ENCODE results near the gene FTSJ3. TPM values are rescaled to one million over a fixed set of nuclear protein-coding genes. Genes with fewer than 3 reads are reported as not detected.
"Not testable (repeated sequence)": the region's sequence is repeated elsewhere in the genome, so short reads cannot be mapped to it uniquely, and the experiment has no call there.

Gene FTSJ3, protein sequence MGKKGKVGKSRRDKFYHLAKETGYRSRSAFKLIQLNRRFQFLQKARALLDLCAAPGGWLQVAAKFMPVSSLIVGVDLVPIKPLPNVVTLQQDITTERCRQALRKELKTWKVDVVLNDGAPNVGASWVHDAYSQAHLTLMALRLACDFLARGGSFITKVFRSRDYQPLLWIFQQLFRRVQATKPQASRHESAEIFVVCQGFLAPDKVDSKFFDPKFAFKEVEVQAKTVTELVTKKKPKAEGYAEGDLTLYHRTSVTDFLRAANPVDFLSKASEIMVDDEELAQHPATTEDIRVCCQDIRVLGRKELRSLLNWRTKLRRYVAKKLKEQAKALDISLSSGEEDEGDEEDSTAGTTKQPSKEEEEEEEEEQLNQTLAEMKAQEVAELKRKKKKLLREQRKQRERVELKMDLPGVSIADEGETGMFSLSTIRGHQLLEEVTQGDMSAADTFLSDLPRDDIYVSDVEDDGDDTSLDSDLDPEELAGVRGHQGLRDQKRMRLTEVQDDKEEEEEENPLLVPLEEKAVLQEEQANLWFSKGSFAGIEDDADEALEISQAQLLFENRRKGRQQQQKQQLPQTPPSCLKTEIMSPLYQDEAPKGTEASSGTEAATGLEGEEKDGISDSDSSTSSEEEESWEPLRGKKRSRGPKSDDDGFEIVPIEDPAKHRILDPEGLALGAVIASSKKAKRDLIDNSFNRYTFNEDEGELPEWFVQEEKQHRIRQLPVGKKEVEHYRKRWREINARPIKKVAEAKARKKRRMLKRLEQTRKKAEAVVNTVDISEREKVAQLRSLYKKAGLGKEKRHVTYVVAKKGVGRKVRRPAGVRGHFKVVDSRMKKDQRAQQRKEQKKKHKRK
- 10 to 100 TPM; 48.7 to 81.2 (median 70.0) TPM for polyA plus RNA-seq (ENCODE audit: insufficient read depth in 1 of 5, insufficient read length in 5 of 5, low replicate concordance in 1 of 5)
- long read RNA-seq, donor 1, transcript FTSJ3-201 (21 exons, 3,559 nt): major isoform, 5 of 296 reads
- long read RNA-seq, donor 1, partial matches to known transcripts: 199 of 296 reads
- long read RNA-seq, donor 1, other reads (novel, unspliced or antisense): 91 of 296 reads
- long read RNA-seq, donor 2, partial matches to known transcripts: 90 of 133 reads
- long read RNA-seq, donor 2, other reads (novel, unspliced or antisense): 39 of 133 reads
- long read RNA-seq, donor 3, partial matches to known transcripts: 30 of 34 reads
- long read RNA-seq, donor 3, other reads (novel, unspliced or antisense): 0 of 34 reads
- long read RNA-seq, donor 4, partial matches to known transcripts: 97 of 135 reads
- long read RNA-seq, donor 4, other reads (novel, unspliced or antisense): 35 of 135 reads
- long read RNA-seq, donor 5, partial matches to known transcripts: 42 of 45 reads
- long read RNA-seq, donor 5, other reads (novel, unspliced or antisense): 0 of 45 reads
- long read RNA-seq, donor 6, partial matches to known transcripts: 39 of 44 reads
- long read RNA-seq, donor 6, other reads (novel, unspliced or antisense): 0 of 44 reads
- long read RNA-seq, donor 7, partial matches to known transcripts: 75 of 79 reads
- long read RNA-seq, donor 7, other reads (novel, unspliced or antisense): 0 of 79 reads
- long read RNA-seq, donor 8, partial matches to known transcripts: 8 of 9 reads
- long read RNA-seq, donor 8, other reads (novel, unspliced or antisense): 0 of 9 reads

DNA sequence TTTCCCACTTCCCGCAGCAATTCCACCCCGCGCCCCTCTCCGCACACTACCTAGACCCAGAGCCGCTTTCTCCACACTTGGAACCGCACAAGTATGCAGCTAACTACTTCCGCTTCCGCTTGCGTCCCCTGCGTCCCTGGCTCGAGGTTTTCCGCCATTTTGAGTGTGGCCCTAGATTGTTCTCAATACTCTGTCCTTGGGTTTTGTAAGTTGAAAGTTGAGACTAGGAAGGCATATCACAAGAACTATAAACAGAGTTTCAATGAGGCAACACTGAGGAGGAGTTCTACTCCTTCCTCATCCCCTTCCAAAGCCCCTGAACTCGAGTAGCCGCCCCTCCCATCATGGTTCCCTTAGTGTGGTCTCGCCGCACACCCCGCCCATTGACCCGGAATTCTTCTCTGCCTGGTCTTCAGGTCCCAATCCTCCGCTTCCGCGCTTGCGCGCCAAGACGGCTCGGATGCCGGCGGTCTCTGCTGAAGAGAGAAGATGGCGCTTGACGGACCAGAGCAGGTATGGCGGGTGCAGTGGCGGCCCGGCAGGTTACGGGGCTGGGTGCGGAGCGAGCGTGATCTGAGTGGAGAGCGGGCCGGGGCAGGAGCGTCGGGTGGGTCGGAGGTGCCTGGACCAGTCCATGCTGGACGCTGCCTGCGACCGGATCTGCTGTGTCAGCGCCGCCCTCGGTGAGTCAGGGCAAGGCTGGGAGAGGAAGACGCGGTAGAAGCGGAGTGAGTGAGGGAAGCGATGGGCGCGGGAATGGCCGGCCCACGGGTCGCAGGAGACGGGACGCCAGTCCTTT lies at the start of gene FTSJ3, which contains the start of gene PSMC5:
FTSJ3 (minus strand) TSS at position 662 of the 799 bp plus-strand sequence. CDS start 761 bp downstream, outside the sequence.
PSMC5 (plus strand) TSS at position 430 of the 799 bp plus-strand sequence; CDS start at position 490, 60 bp downstream.
- peak; percentile 95 to 97 for DNase-seq

DNA sequence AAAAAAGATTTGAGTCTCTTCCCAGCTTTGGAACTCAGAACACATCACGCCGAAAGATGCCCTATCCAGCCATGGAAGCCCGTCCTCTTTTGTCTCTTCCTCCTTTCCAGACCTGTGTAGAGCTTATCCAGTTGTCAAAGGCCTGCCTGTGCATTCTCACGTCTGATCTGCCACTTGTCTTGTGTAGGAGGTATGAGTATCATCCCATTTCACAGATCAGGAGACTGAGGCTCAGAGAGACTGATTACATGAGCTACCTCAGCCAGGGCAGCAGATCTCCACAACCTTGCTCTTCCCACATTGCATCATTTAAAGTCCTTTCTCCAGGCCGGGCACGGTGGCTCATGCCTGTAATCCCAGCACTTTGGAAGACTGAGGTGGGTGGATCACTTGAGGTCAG lies 47.2 kb upstream of the FTSJ3 start:
- not testable (repeated sequence) for DNase-seq

DNA sequence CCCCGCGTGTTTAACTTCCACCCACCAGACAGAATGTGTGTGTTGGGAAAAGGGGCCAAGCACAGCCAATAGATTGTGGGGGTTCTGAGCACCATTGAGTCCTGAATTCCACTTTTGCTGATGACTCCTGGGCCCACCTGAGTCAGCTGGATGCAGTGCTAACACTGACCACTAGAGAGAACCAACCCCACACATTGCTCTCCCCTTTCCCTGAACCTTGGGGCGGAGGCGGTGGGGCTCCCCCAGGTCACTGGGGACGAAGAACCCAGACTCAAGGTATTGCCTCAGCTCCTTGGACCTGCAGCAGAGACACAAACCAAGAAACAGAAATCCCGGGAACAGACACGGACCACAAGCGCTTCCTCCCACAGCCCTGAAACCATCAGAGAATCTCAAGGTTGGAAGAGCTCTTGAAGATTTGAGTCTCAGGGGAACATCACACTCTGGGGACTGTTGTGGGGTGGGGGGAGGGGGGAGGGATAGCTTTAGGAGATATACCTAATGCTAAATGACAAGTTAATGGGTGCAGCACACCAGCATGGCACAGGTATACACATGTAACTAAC lies 46.7 kb upstream of the FTSJ3 start:
- DNase-seq: not testable (repeated sequence)

DNA sequence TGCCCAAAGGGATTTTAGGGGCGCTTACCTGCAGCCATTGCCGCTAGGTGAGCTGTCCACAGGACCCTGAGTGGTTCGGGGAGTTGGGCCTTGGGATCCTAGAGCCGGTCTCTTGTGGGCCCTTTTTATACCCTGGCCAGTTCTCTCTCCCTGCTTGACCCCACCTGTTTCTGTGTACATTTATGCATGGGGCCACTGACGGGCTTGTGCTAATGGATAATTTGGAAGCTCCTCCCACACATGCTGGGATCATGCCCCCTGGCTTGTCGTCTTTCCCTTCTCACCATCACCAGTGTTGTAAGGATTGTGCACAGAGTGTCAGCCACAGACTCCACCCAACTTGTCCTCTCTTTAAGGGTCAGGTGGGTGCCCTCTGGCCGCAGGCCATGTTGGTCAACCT lies 46.1 kb upstream of the FTSJ3 start, which contains the start of gene CSH2:
CSH2 (minus strand) TSS at position 101 of the 400 bp plus-strand sequence; CDS start at position 38, 63 bp downstream.
- not testable (repeated sequence) for DNase-seq

DNA sequence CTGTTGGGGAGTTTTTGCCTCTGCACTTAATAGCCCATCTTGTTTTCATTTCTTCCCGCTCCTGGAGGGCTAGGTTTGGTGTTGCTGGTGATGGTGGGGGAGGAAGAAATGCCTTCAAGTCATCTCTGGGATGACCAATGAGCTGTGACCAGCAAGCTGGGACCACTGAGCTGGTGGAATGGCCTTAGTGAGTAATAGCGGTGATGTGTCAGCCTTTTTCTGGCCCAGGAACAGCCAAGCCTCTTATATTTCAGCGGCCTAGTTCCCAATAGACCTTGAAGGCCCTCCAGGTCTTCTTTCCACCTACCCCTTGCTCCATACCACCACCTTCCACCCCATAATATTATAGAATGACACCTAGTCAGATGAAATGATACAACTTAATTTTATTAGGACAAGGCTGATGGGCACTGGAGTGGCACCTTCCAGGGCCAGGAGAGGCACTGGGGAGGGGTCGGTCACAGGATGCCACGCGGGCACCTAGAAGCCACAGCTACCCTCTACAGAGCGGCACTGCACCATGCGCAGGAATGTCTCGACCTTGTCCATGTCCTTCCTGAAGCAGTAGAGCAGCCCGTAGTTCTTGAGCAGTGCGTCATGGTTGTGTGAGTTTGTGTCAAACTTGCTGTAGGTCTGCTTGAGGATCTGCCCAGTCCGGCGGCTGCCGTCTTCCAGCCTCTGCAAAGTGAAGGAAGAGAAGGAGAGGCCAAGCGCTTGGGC lies 44.3 kb upstream of the FTSJ3 start:
- not testable (repeated sequence) for DNase-seq

DNA sequence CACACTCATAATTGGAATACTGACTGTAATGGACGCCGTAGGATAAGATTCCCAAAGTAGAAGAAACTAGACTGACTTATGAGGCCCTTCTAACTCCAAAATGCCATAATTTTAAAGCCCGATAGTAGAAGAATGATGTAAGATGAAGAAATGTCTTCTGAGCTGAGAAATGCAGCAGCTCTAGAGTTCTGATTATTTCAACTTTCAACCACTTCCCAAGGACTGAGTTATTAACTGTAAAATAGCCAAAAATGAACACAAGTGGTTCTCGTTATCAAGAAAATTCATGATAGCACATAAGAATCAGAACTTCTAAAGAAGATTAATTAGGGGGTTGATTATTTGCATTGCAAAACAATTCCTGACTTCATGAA lies 42.8 kb upstream of the FTSJ3 start:
- not testable (repeated sequence) for DNase-seq

DNA sequence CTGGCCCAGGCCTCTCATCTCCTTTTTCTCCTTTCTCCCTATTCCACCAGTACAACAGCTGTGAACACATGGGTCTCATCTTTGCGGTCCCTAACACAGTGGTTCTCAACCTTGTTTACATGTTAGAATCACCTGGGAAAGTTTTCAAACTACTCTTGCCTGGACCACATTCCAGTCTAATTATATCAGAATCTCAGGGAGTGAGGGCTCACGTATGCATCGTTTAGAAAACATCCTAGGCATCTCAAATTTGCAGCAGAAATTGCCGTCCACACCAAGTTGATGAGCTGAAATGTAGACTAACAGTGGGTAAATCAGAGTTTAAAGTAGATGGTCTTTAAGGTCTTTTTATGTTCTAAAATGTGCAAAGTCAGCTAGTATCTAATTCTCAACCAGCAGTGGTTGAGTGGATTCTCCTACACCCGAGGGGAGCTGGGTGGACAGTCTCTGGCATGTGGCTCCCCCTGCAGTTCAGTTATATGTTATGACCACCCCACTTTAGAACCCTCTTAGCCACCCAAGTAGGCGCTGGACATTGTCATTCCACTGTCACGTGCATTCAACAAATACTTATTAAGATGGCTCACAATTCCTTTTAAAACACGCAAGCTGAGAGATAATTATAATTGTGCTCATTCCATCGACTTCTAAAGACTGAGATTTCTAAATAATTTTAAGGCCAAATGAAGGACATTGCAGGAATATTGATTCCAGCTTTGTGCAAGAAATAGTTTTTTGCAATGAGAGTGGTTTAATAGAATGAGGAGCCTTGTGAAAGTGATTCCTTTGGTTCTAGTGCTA lies 42.2 kb upstream of the FTSJ3 start:
- DNase-seq: not testable (repeated sequence)

DNA sequence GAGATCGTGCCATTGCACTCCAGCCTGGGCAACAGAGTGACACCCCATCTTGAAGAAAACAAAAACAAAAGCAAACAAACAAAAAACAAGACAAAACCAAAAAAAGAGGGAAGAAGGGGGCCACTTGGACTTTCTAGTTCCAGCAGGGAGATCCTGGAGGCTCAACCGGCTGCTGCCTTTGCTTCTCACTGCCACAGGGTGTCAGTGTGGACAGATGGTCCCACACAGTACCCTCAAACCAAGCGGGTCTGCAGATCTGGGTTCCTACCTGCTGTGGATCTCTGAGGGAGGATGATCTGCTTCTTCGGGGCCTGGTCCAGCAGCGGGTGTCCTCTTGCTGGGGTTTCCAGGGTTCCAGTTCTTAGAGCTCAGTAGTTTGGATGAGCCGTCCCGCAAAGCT lies 39.2 kb upstream of the FTSJ3 start:
- not testable (repeated sequence) for DNase-seq

DNA sequence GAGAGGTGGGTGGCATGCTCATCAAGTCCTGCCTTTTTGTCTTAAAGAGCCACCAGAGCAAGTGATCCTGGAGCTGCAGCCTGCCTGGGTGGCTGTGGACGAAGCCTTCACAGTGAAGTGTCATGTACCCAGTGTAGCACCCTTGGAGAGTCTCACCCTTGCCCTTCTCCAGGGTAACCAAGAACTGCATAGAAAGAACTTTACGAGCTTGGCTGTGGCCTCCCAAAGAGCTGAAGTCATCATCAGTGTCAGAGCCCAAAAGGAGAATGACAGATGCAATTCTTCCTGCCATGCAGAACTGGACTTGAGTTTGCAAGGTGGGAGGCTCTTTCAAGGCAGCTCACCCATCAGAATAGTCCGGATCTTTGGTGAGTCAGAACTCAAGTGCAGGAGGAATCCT lies 31.8 kb upstream of the FTSJ3 start:
- DNase-seq: no peak

DNA sequence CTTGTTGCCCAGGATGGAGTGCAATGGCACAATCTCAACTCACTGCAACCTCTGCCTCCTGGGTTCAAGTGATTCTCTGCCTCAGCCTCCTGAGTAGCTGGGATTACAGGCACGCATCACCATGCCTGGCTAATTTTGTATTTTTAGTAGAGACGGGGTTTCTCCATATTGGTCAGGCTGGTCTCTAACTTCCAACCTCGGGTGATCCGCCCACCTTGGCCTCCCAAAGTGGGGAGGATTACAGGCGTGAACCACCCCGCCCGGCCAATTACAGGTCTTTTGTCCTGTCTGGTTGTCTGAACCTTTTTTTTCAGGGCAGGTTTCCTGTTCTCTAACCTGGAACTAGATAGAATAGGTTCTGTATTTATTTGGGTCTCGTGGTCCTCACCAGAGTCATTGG lies 29.0 kb upstream of the FTSJ3 start:
- DNase-seq: not testable (repeated sequence)

DNA sequence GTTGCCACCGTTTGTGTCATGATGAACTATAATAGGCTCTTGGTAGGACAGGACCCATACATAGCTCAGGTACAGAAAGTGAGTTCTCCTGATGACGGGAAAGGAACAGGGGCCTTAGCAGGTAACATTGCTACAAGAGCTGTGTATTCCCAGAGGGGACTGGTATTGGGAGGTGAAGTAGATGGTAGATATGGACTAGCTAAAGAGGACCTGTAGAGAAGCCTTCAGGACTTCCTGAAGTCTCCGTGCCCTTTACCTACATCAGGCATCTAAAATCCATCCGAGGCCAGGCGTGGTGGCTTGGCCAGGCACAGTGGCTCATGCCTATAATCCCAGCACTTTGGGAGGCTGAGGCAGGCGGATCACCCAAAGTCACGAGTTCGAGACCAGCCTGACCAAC lies 27.7 kb upstream of the FTSJ3 start:
- no peak for DNase-seq

DNA sequence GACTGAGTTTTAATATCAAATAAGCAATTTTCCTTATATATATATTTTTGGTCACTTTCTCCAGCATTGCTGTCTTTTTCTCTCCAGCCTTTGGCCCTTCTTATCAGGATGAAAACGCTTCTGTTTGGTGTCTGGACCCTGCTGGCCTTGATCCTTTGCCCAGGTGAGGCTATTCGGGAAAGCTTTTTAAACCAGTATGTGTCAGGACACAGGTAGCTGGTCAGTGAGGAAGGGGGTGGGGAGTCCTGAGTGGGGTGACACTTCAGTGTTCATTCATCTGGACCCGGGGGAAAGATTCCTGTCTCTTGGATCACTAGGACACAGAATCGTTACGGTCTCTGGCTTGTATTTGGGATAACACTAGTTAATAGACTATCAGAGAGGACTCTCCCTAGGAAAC lies 27.2 kb upstream of the FTSJ3 start:
- DNase-seq: no peak

DNA sequence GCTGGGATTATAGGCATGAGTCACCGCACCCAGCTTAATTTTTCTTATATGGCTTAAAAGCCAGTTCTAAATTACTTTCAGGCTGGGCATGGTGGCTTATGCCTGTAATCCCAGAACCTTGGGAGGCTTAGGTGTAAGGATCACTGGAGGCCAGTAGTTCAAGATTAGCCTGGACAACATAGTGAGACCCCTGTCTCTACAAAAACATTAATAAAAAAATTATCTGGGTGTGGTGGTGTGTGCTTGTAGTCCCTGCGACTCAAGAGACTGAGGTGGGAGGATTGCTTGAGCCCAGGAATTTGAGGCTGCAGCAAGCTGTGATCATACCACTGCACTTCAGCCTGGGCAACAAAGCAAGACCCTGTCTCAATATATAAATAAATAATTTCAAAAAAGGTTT lies 25.8 kb upstream of the FTSJ3 start:
- DNase-seq: no peak

DNA sequence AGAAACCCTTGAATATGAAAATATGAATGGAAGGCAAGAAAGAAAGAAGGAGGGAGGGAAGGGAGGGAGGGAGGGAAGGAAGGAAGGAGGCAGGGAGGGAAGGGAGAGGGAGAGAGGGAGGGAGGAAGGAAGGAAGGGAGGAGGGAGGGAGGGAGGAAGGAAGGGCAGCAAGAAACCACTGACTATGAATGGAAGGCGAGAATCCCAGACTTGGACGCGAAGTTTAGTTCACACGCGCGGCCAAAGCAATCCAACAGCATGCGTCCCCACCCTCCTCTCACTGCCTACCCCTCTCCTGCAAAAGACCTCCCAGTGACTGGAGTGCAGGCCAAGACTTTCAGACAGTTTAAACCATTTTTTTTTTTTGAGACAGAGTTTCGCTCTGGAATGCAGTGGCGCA lies 22.9 kb upstream of the FTSJ3 start:
- no peak for DNase-seq

DNA sequence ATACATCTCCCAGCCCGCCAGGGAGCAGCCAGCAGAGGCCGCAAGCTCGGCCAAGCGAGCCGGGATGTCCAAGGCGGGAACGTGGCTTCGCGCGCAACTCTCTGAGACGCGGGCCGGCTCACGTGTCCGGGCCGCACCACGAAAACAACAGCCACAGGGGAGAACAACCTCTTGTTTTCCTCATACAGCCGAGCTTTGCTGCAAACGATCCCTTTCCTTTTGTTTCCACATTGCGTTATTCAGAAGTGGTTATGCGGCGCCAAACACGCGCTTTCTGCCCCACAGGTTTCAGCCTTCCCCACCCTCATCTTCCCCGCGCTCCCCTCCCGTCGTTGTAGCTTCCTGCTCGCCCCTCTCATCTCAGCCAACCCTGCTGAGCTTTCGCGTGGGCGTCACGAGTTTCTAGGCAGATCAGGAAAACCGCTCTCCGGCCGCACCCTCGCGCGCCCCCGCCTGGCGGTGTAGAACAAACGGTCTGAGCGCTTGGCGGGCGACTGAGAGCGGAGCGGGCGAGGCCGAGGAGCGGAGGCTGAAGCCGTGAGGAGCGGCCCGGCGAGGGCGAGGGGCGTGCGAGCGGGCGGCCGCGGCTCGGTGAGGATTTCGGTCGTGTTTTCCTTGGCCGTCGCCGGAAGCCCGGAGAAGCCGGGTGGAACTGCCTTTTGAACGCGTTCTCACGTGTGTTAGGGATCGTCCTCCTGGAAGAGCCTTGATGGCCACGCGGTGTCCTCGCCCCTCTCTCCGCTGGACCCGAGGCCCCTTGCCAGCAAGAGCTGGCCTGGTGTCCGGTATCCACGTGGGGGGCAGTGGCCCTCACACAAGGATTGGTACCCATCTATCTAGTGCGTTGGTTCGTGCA lies 21.6 kb upstream of the FTSJ3 start:
- DNase-seq: peak; percentile 84 to 86

DNA sequence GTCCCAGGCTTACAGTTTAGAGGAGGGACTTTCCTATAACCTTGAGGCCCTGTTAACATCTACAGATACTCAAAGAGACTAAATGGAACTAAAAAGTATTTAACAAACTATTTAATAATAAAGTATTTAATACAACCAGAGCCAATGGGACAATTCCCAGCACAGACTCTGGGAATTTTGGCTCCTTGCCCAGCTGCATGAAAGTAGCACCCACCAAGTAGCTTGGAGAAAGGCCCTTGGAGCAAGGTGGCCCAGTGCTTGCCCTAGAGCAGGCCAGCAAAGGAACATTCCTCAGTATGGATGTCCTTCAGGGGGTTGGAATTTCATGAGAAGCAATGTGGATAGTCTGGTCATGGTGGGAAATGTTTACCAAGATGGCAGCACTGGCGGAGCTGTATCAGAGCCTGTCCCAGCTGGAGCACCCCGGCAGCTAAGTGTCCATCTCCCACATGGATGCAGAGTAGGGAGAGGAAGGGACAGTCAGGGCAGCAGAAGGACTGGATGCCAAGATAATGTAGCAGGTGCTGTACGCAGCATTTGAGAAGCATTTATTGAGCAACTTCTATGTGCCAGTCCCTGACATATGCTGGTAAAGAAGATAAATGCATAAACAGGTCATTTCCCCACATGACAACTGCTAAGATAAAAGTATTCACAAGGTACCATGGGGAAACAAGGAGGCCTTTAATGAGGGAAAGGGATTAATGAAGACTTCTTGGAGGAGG lies 20.2 kb upstream of the FTSJ3 start:
- DNase-seq: no peak

Measured in right lung (tissue), 10 donors.